ENCODE measurements around the gene NACC2.
A peak's percentile ranks its signal among the peaks of the same experiment; 100 is the strongest.
"Not testable (repeated sequence)": the region's sequence is repeated elsewhere in the genome, so short reads cannot be mapped to it uniquely, and the experiment has no call there.

NACC2 gene

DNA sequence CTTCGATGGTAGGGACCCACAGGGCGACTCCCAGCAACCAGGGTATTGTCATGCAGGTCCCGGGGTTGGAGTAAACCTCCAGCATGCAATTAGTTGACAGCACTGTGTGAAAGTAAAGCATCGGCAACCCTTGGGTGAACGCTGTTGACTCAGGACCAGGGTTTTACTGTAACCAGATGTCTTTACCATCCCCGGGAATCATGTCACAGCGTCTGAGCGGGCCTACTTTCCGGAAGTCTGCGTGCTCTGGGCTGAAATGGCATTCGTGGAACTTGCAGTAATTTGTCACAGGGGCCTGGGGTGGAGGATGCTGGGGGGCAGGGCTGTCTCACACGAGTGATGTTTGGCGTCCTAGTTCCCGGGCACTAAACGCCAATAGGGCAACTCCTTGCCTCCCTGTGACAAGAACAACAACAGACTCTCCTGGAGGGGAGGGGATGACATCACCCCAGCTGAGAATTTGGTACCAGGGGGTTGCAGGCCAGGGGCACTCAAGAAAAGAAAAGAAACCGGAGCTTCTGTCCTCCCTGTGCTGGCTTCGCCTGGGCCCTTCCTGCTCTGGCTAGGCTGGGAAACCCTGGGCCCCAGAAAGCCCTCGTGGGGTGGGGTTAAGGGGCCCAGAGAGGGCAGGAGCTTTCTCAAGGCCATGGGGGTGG is 123.8 kb downstream of the NACC2 start:
- DNase-seq, result no peak

DNA sequence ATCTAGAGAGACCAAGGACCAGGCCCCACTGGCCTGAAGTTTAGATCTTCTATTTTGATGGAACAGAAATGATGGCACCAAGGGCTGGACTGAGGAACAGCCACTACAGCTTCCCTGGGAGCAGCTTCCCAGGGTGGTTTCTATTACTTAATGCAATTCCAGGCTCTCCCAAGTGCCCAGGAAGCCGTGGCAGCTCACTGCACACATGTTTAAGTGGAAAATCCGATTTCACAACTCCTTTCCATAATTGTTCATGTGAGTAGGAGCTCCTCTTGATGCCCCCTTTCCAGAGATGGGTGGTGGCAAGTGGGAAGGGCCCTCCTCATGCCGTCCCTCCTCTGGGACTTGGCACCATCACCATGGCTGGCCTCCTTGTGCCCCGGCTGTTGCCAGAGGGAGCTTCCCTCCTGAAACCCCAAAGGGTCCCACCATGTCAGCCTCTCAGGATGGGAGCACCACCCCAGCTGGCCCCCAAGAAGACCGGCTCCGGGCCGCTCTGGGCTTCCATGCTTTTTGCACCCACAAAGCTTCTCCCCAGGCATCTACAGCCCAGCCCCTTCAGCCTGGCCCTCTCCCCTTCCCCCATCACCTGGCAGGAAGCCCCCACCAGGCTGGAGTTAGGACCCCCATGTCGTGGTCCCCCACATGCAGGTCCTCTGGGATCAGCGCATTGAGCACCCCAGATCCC is 124.8 kb downstream of the NACC2 start:
- no peak for DNase-seq

DNA sequence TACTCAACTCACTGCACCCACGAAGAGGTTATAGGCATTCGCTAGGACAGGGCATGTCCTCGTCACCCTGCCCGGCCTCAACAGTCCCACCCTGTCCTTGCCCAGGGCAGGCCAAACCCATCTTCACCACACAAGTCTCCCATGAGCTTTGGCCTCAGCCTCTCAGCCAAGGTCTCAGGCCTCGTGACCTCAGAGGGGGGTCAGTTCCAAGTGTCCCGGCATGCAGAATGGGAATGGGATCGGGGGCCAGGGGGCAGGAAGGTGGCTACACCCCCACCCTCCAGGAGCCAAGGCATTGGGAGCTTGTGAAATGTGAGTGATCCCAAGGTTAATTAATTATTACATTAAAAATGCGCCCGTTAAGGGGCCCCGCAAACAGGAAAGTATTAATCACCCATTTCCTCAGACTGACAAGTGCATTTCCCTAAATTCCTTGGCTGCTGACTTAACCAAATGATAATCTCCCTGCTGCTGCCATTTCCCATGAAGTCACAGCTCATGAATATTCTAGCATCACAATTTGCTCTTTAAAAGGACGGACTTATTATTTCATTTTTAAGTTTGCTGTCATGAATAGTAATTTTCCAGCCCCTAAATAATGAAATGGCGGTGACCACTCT is 125.9 kb downstream of the NACC2 start:
- DNase-seq, result no peak

DNA sequence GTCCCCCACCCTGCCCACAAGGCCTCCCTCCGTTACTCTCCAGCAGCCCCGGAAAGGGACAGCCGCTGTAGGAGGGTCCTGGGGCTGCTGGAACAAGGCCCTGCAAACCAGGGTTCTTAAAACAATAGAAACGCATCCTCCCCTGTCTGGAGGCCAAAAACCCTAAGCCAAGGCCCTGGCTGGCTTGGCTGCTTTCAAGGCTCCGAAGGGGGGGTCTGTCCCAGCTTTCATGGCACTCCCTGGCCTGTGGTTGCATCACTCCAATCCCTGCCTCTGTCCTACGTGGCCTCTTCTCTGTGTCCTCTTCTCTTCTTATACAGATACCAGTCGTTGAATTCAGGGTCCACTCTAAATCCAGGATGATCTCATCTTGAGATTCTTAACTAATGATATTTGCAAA is 126.5 kb downstream of the NACC2 start:
- DNase-seq, result no peak

DNA sequence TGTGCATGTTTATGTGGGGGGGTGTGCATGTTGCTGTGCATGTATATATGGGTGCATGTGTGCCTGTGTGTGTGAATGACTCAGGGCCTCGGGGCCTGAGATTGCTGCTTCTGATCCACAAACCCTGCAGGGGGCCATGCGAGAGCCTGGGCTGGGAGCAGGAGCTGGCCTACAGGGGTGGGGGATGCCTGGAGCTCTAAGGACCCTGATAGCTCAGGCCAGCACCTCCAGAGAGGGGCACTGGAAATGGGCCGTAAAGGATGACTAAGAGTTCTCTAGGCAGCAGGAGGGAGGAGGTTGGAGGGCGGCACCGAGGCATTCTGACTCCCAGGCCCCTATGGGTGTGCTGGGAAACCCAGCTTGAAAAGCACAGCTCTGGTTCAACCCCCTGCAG is 127.0 kb downstream of the NACC2 start:
- DNase-seq, result no peak

DNA sequence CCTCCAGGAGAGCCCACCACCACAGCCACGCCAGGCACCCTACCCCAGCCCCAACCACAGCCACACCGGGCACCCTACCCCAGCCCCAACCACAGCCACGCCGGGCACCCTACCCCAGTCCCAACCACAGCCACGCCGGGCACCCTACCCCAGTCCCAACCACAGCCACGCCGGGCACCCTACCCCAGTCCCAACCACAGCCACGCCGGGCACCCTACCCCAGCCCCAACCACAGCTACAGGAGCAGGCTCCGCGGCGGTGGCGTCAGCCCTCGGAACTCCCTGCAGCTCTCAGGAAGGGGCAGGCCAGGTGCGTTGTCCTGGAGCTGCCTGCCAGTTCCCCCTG is 128.2 kb downstream of the NACC2 start:
- not testable (repeated sequence) for DNase-seq

DNA sequence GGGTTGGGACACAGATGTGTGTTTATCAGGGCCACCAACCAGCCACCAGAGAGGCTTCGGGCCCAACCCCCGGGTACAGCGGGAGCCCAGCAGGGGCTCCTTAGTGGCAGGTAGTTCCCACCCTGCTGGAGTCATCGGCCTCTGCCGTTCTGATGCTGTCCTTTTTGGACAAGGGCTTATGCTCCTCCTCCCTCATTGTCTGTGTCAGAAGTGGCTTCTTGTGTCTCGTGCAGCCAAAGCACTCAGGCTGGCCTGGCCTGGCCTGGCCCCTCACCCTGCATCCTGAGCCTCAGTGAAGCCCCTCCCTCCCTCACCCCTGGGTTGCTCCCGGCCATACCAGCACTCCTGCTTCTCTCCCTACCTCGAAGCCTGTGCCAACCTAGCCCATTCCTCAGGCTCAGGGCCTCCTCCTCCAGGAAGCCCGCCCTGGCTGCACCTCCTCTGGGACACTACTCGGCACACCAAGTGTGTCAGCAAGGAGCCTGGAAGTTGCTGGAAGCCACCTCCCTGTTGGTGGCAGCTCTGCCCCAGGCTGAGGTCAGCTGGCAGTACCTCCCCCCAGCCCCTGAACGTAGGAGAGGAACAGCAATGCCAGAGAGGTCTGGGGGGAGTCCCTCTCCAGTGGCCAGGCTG is 129.8 kb downstream of the NACC2 start:
- DNase-seq, result no peak

DNA sequence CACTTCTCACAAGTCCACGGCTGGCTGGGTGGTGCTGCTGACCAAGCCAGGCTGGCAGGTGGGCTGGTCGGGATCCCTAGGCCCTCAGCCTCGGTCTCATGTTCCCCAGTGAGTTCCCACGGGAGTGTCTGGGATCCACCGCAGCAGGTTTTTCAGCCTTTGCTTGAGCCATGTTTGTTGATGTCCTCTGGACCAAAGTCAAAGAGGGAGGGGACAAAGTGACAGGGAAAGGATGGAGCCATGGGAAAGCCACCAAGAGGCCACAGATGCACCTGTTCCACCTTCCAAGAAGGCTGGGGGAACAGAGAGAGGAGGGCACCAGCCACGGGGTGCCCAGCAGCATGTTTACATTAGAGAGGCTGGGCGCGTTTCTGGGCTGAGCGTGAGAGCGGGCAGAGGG is 131.2 kb downstream of the NACC2 start:
- no peak for DNase-seq

DNA sequence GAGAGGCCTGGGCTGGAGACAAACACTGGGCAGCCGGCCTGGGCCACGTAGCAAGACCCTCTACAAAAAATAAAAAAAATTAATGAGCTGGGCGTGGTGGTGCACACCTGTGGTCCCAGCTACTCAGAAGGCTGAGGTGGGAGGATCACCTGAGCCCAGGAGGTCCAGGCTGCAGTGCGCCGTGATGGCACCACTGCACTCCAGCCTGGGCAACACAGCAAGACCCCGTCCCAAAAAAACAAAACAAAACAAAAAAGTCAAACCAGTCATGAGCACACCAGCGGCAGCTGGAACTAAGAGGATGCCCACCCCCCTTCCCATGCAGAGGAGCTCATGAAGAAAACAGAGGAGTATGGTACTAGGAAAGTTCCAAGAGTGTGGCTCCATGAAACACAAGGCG is 131.8 kb downstream of the NACC2 start:
- no peak for DNase-seq

DNA sequence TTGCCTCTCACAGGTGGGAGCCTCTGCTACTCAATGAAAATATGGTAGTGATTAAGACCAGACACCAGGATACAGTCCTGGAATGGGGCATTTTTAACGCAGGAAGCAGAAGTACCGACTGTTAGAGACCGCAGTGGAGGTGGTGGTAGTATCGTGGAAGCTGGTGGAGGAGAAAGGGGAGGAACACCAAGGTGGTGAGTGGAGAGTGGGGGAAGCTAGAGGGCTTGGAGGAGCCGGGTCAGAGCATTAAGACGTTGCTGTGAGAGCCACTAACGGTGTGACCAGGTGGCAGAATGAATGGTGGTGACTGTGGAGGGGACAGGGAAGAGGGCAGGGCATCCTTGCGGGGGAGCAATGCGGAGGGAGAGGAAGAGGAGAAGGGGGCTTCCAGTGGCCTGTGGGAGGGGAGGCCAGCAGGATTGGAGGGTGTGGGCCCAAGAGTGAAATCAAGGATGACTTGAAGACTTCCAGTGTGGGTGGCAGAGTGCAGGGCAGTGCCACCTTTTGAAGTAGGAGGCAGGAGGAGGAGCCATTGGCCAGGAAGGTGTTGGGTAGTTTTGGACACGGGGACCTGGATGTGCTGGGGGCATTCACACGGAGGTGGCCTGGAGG is 132.3 kb downstream of the NACC2 start:
- DNase-seq, result no peak

DNA sequence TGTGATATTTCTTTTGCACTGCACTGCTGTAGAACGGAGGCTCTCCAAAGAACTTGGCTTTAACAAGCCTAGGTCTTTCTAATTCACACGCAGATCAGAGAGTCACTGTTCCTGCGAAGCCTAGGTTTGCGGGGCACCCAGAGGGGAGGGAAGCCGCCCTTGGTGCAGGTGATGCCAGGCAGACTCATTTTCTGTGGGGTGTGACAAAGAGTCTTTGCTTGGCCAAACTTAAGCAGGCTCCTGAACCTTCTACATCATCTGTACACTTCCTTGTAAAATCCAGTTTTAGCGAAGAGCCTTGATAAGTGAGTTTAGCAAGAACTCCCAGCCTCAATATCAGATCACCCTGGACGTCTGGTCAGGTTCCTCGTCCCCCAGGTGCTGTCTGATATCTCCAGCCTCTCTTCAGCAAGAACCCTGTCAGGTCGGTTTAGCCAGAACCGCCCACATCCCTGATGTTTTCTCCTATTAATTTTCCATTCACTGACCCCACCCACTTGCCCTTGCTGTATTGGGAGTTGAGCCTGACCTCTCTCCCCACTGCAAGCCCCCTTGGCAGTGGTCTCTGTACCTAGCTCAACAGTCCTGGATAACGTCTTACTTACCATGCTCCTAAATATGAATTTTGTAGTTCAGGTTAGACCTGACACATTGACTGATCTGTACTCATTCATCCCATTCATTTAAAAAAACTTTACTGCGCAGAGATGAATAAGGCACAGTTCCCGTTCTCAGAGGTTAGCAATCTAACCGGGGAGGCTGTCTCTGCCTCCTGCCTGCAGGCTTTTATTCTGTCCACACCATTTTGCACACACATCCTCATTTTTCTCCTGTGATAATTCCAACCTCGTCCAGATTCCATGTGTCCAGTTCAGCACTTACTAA is 133.0 kb downstream of the NACC2 start:
- peak; percentile 61 for DNase-seq

DNA sequence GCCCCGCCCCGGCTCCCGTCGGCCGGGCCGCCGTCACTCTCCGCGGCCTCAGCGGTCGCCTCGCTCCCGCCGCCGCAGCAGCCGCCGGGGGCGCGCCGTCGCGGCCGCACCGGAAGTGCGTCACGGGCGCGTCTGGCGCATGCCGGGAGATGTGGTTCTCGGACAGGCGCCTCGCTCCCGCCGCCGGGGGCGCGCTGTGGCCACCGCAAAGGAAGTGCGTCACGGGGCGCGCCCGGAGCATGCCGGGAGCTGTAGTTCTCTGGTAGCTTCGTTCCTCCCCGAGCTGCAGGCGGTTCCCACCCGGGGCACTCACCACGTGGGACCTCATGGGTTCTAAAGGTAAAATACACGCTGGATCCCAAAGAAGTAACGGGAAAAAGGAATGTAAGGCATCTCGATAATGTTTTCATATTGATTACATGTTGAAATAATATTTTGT is 133.8 kb downstream of the NACC2 start, which contains the start of gene UBAC1:
Gene UBAC1, minus strand, starts transcription at position 97 of the 439 bp plus-strand sequence. CDS start 211 bp downstream, outside the sequence.
- peak; percentile 90 for DNase-seq

DNA sequence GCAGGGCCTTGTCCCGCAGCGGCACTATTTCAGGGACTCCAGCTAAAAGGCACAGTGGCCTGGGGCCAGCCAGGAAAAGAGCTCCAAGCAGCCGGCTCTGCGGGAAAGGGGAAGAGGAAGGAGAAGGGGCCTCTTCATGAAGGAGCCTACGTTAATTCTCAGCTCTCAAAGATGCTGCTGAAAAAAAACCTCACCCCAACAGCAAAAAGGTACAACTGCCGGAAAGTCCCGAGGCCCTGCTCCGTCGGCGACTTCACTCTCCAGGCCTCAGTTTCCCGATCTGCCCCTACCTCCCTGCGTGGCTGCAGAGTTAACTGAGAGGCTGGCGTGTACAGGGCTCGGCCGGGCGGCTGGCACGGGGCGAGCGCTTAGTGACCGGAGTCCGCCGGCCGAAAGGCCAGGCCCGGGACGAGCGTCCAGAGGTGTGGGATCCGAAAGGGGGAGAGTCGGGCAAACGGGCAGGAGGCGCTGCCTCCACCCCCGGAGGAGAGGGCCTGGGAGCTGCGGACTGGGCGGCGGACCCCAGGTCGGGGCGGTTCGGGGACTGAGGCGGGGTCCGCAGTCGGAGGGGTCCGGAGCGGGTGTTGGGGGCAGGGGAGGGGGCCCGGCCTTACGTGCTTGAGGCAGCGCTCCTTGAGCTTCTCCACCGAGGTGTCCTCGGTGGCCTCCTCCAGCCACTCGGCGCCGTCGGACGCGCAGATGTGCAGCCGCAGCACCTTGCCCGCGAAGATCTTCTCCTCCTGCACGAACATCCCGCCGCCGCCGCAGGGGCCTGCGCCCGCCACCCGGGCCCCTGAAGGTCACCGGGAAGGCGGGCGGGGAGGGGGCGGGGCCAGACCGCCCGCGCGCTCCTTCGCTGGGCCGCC is 134.4 kb downstream of the NACC2 start:
- DNase-seq, result peak; percentile 7

DNA sequence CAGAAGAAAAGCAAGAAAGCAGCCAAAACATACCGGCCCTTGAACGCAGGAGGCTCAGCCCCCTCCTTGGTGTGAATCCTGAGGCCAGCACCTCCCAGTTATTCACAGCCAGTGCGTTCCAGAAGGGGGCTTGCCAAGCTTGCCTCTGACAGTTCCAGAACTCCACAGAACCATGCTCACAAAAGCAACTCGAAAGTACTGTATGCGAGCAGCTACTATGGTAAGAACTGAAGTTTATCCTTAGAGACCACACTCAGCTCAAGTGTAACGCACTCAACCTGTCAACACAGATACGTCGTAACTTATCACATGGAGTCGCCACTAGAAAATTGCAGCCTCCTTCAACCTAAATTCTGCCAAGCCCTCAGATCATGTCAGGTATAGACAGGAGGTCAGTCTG is 135.3 kb downstream of the NACC2 start:
- no peak for DNase-seq

DNA sequence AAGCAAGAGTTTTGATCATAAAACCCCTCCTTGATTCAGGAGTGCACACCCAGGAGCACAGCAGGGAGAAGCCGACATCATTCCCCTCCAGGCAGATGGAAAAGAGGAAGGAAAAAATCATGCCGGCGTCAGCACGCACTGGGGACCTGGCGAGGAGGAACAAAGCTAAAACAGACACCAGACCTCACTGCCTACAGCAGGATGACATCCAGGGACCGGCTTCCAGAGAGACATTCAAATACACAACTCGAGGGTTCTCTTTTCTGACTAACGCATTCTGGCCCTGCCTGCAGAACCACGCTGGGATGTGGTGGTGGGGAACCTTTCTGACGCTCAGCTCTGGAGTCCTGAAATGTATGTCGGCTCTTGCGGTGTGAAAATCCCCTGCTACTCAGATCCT is 136.6 kb downstream of the NACC2 start:
- DNase-seq, result no peak

DNA sequence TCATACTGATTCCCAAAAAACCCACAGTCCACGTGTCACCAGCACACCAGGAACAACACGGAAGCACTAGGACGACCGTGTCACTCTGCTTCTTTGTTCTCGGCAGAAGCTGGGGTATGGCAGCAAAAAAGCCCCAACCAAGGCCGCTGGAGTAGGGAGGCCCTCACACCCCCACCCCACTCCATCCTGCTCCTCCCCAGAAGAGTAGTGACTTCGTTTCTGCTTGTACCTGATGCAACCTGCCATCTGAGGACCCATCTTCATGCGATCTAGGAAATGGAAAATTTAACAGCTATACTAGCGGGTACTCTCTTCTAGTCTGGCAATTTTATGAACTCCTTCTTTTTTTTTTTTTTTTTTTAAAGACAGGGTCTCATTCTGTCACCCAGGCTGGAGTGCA is 137.7 kb downstream of the NACC2 start:
- no peak for DNase-seq

DNA sequence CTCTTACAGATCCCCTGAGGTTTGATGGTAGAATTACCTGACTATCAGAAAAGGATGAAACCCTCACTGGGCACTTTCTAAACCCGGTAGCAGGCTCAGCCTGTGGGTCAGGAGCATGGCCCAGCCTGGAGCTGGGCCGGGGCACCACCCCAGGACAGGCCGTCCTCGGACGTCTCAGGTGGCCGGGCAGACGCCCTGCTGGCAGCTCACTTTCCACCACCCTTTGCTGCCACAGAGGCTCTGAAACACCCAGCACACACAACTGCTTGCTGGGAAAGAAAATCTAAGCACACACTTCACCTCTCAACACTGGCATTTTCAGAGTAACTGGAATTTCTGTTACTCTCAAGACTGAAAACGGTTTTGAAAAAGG is 138.3 kb downstream of the NACC2 start:
- DNase-seq, result no peak
